ENCODE data around the gene BRF1.

Gene BRF1

DNA sequence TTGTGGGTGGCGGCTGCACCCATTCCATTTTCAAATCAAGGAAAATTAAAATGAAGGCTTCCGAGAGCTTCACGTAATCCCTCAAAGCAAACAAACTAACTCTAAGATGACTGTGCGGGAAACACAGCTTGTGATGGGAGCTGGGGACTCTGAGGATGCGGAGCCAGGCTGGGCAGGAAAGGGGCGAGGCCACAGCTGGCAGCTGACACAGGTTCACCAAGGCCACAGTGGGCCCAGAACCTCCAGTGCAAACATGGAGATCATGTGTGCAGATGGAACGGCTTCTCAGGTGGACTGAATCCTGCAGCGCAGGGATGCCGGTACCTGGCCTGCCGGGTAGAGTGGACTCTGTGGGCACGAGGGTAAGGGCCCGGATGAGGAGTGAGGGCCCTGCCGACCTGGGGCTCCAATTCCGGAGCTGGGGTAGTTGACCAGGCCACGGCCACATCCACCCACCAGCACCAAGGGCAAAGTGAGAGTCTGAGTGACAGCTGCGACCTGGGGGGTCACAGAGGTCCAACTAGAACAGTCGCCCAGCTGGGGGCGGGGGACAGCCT lies 71.6 kb downstream of the BRF1 start:
- no peak for DNase-seq (ENCODE audit: low read depth in 2 of 2)

DNA sequence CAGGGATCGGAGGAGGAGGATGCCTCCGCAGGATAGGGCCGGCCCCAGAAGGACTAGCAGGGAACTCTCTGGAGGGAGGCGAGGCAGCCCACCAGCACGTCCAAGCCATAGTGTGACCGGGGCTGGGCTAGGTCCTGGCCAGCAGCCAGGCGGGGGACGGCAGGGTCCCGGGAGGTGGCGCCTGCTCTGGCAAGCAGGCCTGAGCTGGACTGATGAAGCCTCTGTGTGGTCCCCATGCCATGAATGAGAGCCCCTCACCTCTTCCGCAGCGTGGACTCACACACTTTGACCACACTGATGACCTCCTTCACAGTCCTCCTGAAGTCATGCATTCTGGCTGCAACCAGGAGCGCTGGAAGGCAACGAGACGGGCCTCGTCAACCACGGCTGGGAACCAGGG lies 72.2 kb downstream of the BRF1 start:
- no peak for DNase-seq (ENCODE audit: low read depth in 2 of 2)

DNA sequence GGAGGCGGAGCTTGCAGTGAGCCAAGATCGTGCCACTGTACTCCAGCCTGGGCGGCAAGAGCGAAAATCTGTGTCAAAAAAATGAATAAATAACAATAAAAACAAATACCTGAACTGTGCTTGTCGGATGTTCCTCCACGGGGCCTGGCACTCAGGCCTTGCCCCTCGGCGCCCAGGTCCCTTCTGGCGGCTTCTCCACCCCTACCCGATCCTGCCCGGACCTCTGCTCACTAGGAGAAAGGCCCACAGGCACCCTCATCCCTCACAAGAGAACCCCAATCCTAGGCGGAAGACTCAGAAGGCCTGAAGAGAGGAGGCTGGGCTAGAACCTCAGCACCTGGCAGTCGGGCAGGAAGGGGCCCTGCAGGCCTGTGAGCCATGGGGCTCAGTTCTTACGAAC lies 73.5 kb downstream of the BRF1 start:
- DNase-seq (ENCODE audit: low read depth in 2 of 2) = no peak

DNA sequence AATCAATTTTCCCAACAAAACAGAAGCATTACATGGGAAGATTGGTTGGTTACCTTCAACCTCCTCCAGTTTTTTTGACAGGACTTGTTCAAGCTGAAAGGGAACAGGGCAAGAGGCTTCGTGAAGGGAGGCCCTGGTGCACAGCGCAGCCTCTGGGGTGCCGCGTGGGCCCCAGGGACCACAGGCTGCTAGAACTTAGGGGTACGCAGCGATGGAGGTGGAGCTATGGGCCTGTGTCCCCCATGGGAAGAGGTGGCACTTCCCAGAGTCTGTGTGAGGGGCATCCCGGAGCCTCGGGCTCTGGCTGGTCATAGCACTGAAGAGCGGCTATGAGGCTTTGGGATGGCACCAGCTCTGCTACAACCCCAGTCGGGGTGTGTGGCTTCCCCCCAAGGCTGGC lies 74.6 kb downstream of the BRF1 start:
- no peak for DNase-seq (ENCODE audit: low read depth in 2 of 2)

DNA sequence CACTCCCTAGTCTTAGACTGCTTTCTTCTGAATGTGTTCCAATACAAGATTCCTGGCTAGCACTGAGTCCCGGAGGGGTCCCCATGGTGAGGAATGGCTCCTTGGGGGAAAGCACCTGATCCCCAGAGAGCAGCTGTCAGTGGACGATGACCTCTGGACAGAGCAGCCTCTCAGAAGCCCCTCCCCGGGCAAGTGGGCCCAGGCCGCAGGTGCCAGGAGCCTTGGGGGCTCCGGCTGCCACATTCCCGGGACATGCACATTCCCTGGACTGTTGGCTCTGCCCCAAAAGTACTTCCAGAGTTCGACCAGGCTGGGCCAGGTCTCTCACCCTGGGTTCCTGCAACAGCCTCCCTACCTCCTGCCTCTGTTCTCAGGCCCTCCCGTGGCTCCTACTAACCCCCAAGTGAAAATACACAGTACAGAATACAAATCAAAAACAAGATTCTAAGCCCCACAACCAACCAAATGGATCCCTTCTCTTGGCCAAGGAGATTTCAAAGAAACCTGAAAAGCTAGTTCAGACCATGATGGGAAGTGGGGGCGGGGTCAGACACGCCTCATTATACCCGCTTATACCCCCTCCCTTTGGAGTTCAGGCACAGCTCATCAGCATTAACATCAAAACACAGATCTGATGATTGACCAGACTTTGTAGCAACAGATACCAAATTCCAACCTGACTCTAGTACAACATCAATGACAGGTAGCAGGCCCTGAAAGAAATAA lies 75.8 kb downstream of the BRF1 start:
- DNase-seq (ENCODE audit: low read depth in 2 of 2) = no peak

DNA sequence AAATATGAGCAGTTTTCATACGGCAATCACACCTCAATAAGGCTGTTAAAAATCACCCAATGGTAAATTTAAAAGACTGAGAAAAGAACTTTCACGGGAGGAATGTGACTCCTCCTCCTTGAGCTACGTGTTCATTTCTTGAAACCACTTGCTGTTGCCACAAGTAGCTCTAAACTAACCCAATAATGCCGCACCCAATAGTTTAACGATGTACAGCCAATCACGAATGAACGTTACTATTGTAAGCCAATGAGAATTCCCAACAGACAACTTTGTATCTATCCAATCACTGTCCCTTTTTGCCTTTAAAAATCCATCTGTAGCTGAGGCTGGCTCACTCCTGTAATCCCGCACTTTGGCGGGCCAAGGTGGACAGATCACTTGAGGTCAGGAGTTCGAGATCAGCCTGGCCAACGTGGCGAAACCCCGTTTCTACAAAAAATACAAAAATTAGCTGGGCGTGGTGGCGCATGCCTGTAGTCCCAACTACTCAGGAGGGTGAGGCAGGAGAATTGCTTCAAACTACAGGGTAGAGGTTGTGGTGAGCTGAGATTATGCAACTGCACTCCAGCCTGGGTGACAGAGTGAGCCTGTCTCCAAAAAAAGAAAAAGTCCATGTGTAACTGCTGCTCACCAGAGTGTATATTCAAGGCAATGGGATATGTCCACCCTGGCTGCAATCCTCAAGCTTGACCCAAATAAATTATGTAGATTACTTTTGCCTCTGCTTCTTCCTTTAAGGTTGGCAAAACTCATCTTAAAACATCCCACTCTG lies 76.8 kb downstream of the BRF1 start:
- DNase-seq (ENCODE audit: low read depth in 2 of 2) = no peak

DNA sequence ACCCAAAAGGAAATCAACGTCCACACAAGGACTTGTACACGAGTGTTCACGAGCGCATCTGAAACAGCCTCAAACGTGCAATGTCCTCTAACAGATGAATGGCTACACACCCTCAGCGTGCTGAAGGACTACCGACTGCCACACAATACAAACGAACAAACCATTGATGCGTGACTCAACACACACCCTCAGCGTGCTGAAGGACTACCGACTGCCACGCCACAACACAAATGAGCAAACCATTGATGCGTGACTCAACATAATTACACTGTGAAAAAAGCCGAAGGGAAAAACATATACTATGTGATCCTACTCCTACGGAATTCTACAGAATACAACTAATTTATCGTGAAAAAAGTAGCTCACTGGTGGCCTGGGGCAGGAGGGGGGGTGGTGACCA lies 77.5 kb downstream of the BRF1 start:
- no peak for DNase-seq (ENCODE audit: low read depth in 2 of 2)

DNA sequence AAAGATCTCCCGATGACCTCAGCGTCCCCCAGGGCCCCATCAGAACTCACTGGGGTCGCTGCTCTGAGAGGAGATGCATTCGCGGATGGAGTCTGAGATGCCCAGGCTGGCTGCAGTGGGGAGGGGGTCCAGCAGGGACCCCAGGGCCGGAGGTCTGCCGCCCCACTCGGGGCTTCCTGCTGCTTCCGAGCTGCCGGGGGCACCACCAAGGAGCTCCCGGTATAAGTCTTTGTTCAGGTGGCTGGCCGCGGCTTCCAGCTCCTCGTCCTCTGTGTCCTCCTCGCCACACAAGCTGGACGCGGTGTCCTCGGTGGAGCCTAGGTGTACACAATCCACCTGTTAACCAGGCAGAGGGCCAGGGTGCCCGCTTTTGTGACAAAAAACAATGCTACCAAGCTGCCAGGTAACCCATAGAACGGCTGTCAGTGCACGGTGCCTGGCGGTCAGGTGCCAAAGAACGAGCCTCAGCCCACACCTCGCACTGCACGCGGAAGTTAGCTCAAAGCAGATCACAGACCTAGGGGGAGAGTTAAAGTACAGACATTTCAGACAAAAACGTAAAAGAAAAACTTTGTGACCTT lies 79.1 kb downstream of the BRF1 start:
- DNase-seq (ENCODE audit: low read depth in 2 of 2) = no peak

DNA sequence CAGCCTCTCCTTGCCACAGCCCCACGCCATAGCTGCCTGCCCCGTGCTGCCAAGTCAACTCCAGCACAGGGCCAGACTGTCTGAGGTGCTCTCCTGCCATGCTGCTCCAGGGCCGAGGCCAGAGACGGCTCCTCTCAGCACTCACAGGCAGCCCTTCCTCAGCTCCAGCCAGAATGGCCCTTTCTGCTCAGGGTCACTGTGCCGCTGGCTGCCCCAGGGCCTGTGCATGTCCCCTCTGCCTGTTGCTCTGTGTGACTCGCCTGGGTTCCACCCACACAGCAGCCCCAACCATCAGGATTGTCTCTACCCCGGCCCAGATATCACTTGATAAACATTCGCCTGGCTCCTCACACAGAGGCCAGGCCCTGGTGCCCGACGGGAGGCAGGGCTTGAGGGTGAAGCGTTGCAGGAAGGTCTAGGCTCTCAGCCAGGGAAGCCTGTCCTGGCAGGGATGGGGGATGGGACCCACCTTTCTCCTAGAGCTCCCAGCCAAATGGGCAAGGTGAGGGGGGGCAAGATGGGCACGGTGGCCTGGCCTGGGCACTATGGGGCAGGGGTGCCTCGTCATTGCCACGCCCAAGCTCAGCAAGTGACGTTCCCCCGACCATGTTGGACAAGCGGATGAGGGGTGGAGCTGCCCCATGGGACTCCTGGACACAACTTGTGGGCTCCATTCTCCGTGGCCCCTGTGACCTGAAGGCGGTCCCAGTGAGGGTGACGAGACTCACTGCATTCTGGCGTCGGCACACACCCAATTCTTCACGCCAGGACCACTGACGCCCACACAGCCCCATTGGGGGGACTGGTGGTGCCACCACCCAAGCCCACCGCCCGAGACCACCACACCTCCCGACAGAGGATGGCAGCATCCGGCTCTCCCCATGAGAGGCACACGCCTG lies 79.9 kb downstream of the BRF1 start:
- no peak for DNase-seq (ENCODE audit: low read depth in 2 of 2)

DNA sequence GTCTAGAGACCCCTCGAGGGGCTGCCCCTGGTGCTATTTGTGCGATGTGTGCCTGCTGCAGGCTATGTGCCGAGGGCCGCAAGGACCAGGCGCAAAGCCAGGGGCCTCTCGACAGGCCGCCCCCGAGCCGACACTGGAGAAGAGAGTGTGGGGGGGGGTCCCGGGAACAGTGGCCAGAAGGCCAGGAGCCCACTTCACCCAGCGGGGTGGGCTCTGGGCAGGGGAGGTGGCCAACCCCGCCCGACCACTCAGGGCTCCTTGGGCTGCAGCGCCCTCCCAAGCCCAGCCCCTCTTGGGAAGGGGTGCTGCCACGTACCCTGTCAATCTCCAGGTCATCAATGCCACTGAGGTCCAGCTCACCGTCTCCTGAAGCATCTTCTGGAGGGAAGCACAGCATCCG lies 81.0 kb downstream of the BRF1 start:
- DNase-seq (ENCODE audit: low read depth in 2 of 2) = no peak

DNA sequence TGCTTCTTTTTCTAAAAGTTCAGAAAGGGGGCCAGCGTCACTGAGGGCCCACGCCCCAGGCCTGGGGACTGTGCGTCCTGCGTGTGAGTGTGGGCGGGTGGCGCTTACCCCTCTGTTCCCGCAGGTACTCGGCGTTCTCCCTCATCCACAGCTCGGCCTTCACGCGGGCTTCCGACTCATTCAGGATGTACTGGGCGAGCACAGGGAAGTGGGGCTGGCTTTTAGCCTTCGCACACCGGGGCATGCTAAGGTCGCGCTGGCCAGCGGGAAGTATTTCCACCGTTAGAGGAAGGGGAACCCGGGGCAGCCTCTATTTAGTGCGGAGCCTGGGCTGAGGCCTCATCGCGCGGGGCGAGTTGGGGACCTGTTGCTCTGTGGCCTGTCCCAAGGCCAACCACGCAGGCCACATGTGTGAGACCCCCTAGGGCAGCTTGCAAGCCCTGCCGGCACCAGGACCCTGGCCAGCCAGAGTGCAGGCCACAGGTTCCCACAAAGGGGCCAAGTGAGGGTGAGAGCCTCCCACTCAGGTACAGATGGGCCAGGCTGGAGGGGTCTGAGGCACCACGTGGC lies 81.7 kb downstream of the BRF1 start:
- no peak for DNase-seq (ENCODE audit: low read depth in 2 of 2)

DNA sequence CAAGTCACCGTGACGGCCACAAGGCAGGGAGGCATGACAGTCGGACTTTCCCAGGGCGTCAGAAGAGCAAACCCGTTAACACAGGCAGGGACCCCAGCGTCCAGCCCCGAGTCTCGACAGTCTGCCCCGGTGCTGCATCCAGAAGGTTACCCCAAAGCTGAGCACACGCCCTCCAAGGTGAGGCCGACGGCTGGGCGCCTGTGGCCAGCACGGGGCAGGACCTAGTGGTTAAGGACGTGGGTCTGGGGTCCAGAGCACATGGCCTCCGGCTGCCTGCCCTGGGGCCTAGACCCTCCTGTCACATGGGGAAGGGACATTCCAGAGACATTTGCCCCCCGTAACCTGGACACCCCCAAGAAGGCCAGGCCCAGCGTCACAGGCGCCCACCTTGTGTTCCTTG lies 82.2 kb downstream of the BRF1 start:
- DNase-seq (ENCODE audit: low read depth in 2 of 2) = no peak

DNA sequence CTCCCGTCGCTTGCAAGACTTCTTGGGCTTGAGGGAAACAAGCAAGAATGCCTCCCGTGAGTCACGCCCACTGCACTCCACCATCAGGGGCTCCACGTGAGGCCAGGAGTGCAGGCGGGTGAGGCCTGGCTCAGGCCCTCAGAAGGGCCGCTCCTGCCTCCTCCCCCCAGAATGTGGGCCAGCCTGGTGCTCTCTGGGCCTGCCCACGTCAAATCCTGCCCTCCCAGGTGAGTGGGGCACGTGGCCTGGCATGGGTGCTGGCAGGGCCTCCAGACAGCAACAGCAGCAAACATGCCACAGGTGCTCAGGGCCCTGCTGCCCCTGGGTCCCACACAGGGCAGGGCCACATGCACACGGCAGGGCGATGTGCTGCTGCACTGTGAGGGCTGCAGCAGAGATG lies 83.0 kb downstream of the BRF1 start:
- DNase-seq (ENCODE audit: low read depth in 2 of 2) = no peak

DNA sequence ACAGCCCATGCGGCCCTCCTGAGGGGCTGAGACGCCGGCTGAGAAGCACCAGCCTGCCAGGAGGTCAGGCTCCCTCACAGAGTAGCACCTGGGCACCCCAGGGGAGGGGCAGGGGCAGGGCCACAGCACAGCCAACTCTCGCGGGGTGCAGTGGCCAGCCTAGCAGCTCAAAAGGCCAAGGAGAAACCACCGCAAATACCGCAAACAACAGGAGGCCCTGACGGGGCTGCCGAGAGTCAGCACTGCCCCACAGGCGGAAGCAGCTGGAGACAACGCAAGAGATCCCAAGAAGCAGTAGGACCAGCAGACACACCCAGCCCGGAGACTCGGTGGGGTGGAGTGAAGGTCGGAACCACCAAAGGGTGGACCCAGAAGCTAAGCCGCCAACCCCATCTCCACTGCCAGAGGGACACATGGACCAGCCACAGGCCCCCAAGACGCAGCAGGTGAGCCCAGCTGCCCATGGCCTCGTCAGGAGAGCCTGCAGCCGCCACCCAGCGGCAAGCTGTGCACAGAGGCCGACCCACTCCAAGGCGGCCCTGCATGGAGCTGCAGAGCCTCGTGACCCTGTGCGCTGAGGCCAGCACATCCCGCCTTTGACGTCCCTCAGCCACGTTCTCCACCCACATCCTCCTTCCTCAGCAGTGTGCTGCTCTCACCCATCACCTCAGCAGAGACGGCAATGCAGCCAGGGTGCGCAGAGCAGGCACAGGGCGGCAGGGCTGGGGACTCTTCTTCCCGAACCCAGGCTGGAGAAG lies 84.1 kb downstream of the BRF1 start:
- no peak for DNase-seq (ENCODE audit: low read depth in 2 of 2)

DNA sequence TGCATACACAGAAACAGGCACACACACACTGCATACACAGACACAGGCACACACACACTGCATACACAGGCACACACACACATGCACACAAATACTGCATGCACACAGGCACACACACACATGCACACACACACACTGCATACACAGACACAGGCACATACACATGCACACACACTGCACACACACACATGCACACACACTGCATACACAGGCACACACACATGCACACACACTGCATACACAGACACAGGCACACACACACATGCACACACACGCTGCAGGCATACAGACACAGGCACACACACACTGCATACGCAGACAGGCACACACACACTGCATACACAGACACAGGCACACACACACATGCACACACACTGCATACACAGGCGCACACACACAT lies 85.2 kb downstream of the BRF1 start:
- no peak for DNase-seq (ENCODE audit: low read depth in 2 of 2)

DNA sequence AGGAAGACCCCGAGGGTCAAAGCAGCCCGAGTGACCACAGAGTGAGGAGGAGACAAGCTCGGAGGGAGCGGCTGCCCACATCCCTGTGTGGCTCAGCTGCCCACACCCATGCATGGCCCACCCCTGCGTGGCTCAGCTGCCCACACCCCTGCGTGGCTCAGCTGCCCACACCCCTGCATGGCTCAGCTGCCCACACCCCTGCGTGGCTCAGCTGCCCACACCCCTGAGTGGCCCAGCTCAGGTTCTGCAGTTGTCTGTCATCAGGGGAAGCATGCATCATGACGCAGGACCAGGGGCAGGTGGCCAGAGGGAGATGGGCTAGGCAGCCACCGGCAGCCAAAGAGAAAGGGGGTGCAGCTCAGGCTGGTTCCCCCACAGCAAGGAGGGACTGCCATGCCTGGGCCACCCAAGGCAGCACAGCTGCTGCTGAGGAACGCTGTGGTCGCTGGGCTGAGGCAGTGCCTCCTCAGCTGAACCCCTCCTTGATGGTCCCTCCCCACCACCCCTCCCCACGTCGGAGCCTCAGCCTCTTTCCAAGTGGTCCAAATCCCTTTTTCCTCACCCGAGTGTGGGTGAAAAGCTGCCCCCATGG lies 86.4 kb downstream of the BRF1 start:
- DNase-seq (ENCODE audit: low read depth in 2 of 2) = no peak

DNA sequence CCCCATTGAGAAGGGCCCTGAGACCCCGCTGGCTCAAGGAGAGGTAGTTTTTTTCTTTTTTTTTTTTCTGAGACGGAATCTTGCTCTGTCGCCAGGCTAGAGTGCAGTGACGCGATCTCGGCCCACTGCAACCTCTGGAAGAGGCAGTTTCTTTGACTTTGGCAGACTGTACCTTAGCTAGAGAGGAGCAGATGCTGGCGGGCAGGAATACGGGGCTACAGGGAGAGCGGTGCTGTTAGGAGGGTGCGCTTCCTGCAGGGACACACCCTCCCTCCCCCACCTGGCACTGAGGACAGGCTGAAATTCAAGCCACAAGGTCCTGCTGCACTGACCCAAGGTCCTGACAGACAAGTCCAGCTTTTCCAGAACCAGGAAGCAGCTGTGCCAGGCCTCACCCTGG lies 87.4 kb downstream of the BRF1 start:
- DNase-seq (ENCODE audit: low read depth in 2 of 2) = no peak

DNA sequence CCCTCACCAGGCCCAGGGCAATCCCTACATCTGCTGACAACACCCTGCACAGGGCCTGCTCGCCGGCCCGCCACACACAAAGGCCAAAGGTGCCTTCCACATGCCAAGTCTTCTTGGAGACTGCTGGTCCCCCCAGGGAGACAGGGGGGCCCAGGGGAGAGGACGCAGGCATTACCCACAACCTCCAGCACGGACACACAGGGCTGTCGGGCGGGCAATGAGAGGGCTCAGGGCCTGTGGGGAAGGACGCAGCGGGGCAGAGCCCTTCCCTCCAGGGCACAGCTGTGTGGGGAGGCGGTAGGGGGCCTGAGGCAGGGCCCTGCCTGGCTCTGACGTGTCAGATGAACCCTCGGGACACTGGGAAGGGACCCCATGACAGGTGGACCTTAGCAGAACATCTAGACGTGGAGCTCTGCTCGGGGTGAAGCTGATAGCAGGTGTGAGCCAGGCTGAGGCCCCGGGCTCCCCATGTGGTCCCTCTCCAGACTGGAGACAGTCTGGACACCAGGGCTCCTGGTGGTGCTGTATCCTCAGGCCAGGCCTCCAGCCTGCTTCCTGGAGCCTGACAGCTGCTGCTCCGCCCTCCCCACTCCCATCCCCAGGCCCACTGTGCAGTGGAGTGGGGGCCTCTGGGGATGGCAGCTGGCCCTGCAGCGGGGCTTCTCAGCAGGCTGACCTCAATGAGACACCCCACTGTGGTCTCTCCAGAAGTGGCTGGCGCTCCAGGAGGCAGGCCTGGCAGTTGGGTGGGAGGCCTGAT lies 88.1 kb downstream of the BRF1 start:
- DNase-seq (ENCODE audit: low read depth in 2 of 2) = no peak

DNA sequence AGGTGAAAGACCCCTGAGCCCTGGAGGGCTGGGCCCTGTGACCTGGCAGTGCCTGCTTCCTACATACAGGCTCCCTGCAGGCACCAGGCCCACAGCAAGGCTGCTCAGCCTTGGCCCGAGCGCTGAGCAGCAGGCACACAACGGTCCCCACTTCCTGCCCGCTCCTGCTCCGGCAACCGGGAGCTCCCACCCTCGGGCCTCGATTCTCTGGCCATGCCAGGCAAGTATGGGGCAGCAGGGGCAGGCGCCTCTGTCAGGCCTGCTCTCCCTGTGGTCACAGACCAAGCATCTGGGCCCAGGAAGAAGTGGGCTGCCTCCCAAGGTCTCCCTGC lies 89.1 kb downstream of the BRF1 start:
- no peak for DNase-seq (ENCODE audit: low read depth in 2 of 2)
